H1 (cell line): ENCODE results near the gene EXOSC10. TPM values are rescaled to one million over a fixed set of nuclear protein-coding genes. Genes with fewer than 3 reads are reported as not detected.

ENCODE experiments used
- CTCF ChIA-PET: fragments of 300-600 bp; sonication (Branson Sonifier 250); formaldehyde crosslinking; loops from one replicate; lab custom pipeline; 2021; ENCODE audit not compliant: partially characterized antibody; lab: Charles Lee
- POLR2A ChIA-PET: fragments of 300-600 bp; sonication (Branson Sonifier 250); formaldehyde crosslinking; loops from one replicate; lab custom pipeline; 2021; ENCODE audit warnings: inconsistent platforms; ENCODE audit not compliant: partially characterized antibody; lab: Charles Lee
- DNase-seq, 2 experiments: peaks; one replicate each; pipeline versions ENCODE4 v3.0.0 to v3.0.0-alpha.2; 2010 to 2022; ENCODE audit warnings: low spot score in 2 of 2, low read depth in 1 of 2, mixed read lengths in 1 of 2
- FAIRE-seq: peaks from 2 replicates; lab custom pipeline; 2011; peaks lifted over from hg19 to GRCh38; lab: Jason Lieb, UNC
- H2AFZ ChIP-seq: 2 replicates; pipeline ENCODE4 v1.8.1; 2012; ENCODE audit warnings: low read length, inconsistent platforms
- H2AK5ac ChIP-seq: 2 replicates; pipeline ENCODE4 v1.6.1; 2013; ENCODE audit warnings: low read depth, low read length
- H2BK120ac ChIP-seq: replicated peaks from 2 replicates; pipeline ENCODE3; 2013; ENCODE audit warnings: low read depth, low read length, inconsistent platforms
- H2BK12ac ChIP-seq: 2 replicates; pipeline ENCODE4 v1.6.1; 2013; ENCODE audit warnings: low read depth, low read length
- H2BK15ac ChIP-seq: 2 replicates; pipeline ENCODE4 v1.6.1; 2013; ENCODE audit warnings: low read length
- H2BK20ac ChIP-seq: 2 replicates; pipeline ENCODE4 v1.6.1; 2013; ENCODE audit warnings: low read length
- H2BK5ac ChIP-seq: 2 replicates; pipeline ENCODE4 v1.6.1; 2013; ENCODE audit warnings: low read depth, low read length
- H3K14ac ChIP-seq: 2 replicates; pipeline ENCODE4 v1.6.1; 2013; ENCODE audit warnings: inconsistent platforms; ENCODE audit not compliant: insufficient read length
- H3K18ac ChIP-seq: 2 replicates; pipeline ENCODE4 v1.6.1; 2013; ENCODE audit warnings: low read length; ENCODE audit errors: extremely low read depth
- H3K23ac ChIP-seq: 2 replicates; pipeline ENCODE4 v1.6.1; 2013; ENCODE audit warnings: inconsistent platforms; ENCODE audit not compliant: insufficient read length
- H3K23me2 ChIP-seq: 2 replicates; pipeline ENCODE4 v1.6.1; 2013; ENCODE audit warnings: low read depth, low read length
- H3K27ac ChIP-seq: 2 replicates; pipeline ENCODE4 v1.6.1; 2011; ENCODE audit warnings: low read depth, low read length, inconsistent platforms
- H3K27me3 ChIP-seq, 4 experiments: replicated peaks in 1 of 4; 1 replicate in 1 of 4; 2 replicates in 3 of 4; pipeline versions ENCODE4 v1.6.1 to v1.8.1; 2011 to 2013; ENCODE audit warnings: low read length in 3 of 4, mild to moderate bottlenecking in 3 of 4, inconsistent platforms in 2 of 4, mixed read lengths in 2 of 4, moderate library complexity in 1 of 4; ENCODE audit not compliant: control insufficient read depth in 3 of 4, insufficient read depth in 3 of 4; ENCODE audit errors: extremely low read depth in 1 of 4
- H3K36me3 ChIP-seq, 4 experiments: 2 replicates each; pipeline versions ENCODE4 v1.6.1 to v1.8.1; 2011 to 2013; ENCODE audit warnings: mild to moderate bottlenecking in 4 of 4, low read length in 3 of 4, moderate library complexity in 2 of 4, control low read depth in 1 of 4, inconsistent platforms in 1 of 4; ENCODE audit not compliant: insufficient read depth in 4 of 4, control insufficient read depth in 2 of 4
- H3K4ac ChIP-seq: replicated peaks from 2 replicates; pipeline ENCODE3; 2013; ENCODE audit warnings: low read length, low read depth, mixed read lengths, inconsistent platforms; ENCODE audit not compliant: insufficient read length
- H3K4me1 ChIP-seq, 4 experiments: replicated peaks in 1 of 4; 1 replicate in 1 of 4; 2 replicates in 3 of 4; pipeline versions ENCODE4 v1.6.1 to v1.8.1; 2011 to 2013; ENCODE audit warnings: low read length in 3 of 4, inconsistent platforms in 2 of 4, mixed read lengths in 1 of 4; ENCODE audit not compliant: insufficient read depth in 4 of 4, control insufficient read depth in 3 of 4
- H3K4me2 ChIP-seq, 2 experiments: 2 replicates each; pipeline versions ENCODE4 v1.6.1 to v1.8.1; 2011 to 2013; ENCODE audit warnings: low read depth in 2 of 2, low read length in 2 of 2, control low read depth in 1 of 2, inconsistent platforms in 1 of 2, mild to moderate bottlenecking in 1 of 2; ENCODE audit not compliant: insufficient read depth in 1 of 2
- H3K4me3 ChIP-seq, 4 experiments: fragments of 200-600, 300-600 bp in 1 of 4; sonication (generic), shearing (Covaris generic), sonication (Bioruptor Twin) in 1 of 4; 2 replicates each; pipeline versions ENCODE4 v1.5.1 to v1.8.1; 2011 to 2016; ENCODE audit warnings: low read length in 4 of 4, low read depth in 3 of 4, control low read depth in 2 of 4, inconsistent platforms in 2 of 4, mild to moderate bottlenecking in 2 of 4, mixed read lengths in 1 of 4, moderate library complexity in 1 of 4; ENCODE audit not compliant: insufficient read depth in 2 of 4; ENCODE audit errors: extremely low read depth in 1 of 4
- H3K56ac ChIP-seq: replicated peaks from 2 replicates; pipeline ENCODE3; 2013; ENCODE audit warnings: low read depth, mild to moderate bottlenecking, mixed read lengths, low read length, inconsistent platforms; ENCODE audit not compliant: insufficient read length
- H3K79me1 ChIP-seq: 2 replicates; pipeline ENCODE4 v1.6.1; 2013; ENCODE audit warnings: low read depth, low read length, control low read depth
- H3K79me2 ChIP-seq, 2 experiments: 2 replicates each; pipeline versions ENCODE4 v1.6.1 to v1.8.1; 2012 to 2013; ENCODE audit warnings: low read length in 2 of 2, mild to moderate bottlenecking in 2 of 2, inconsistent platforms in 1 of 2; ENCODE audit not compliant: insufficient read depth in 2 of 2, control insufficient read depth in 1 of 2
- H3K9ac ChIP-seq, 4 experiments: replicated peaks in 1 of 4; 1 replicate in 1 of 4; 2 replicates in 3 of 4; pipeline versions ENCODE4 v1.6.1 to v1.8.1; 2011 to 2013; ENCODE audit warnings: low read depth in 3 of 4, low read length in 3 of 4, control low read depth in 2 of 4, mild to moderate bottlenecking in 2 of 4, moderate library complexity in 2 of 4, inconsistent platforms in 1 of 4; ENCODE audit errors: extremely low read depth in 1 of 4
- H3K9me3 ChIP-seq, 2 experiments: 2 replicates each; pipeline versions ENCODE4 v1.6.1 to v1.8.1; 2012 to 2013; ENCODE audit warnings: mild to moderate bottlenecking in 2 of 2, moderate library complexity in 2 of 2, control low read depth in 1 of 2, inconsistent platforms in 1 of 2, low read depth in 1 of 2, low read length in 1 of 2, mixed read lengths in 1 of 2; ENCODE audit not compliant: insufficient read depth in 2 of 2
- H4K20me1 ChIP-seq, 2 experiments: replicated peaks in 1 of 2; 2 replicates each; pipeline versions ENCODE3 to v1.8.1; 2011 to 2013; ENCODE audit warnings: inconsistent platforms in 2 of 2, low read length in 2 of 2, mild to moderate bottlenecking in 1 of 2; ENCODE audit not compliant: insufficient read depth in 2 of 2, control insufficient read depth in 1 of 2
- H4K5ac ChIP-seq: 2 replicates; pipeline ENCODE4 v1.6.1; 2013; ENCODE audit warnings: low read length, low read depth, mixed read lengths, inconsistent platforms; ENCODE audit not compliant: insufficient read length
- H4K8ac ChIP-seq: 2 replicates; pipeline ENCODE4 v1.8.0; 2013; ENCODE audit warnings: mild to moderate bottlenecking, moderate library complexity, low read length, inconsistent platforms; ENCODE audit not compliant: insufficient read depth; ENCODE audit errors: extremely low read depth
- H4K91ac ChIP-seq: replicated peaks from 2 replicates; pipeline ENCODE3; 2013; ENCODE audit warnings: low read length, mixed read lengths, inconsistent platforms; ENCODE audit not compliant: insufficient read length
- WGBS, 2 experiments: shearing (Covaris generic) in 1 of 2; methylation state at CpG; one replicate each; pipeline versions ENCODE4 v1.1.6 to v1.1.7; 2013 to 2015; ENCODE audit warnings: low lambda C conversion rate in 2 of 2, mixed read lengths in 2 of 2, inconsistent platforms in 1 of 2, low coverage in 1 of 2, missing lambda C conversion rate in 1 of 2; ENCODE audit not compliant: insufficient replicate concordance in 2 of 2, insufficient coverage in 1 of 2, insufficient read length in 1 of 2; ENCODE audit errors: extremely low coverage in 1 of 2, missing lambda C conversion rate in 1 of 2; 5-methylcytosine and 5-hydroxymethylcytosine counted together
- polyA plus RNA-seq, 7 experiments: library from polyadenylated mRNA; depleted of rRNA in 3 of 7; stranded (reverse) in 5 of 7; unstranded in 2 of 7; fragments of >200 nt in 5 of 7; fragments of 200-250 nt in 2 of 7; gene quantifications; 1 replicate in 5 of 7; 2 replicates in 1 of 7; 4 replicates in 1 of 7; pipeline versions ENCODE4 v1.2.1 to v1.2.3, GENCODE V29; 2011 to 2013; ENCODE audit warnings: missing spikeins in 2 of 7, mixed read lengths in 2 of 7
- total RNA-seq: library from RNA; stranded (reverse); fragmentation: NEBNext Ultra II Directional; extraction: Animal tissue kit (Norgen Biotek cat#: 25700); gene quantifications from 2 replicates; pipeline ENCODE4 v1.2.1, GENCODE V29; 2021
- TF ChIP-seq, protein P1 (sequence below): IDR thresholded peaks from 2 replicates; pipeline ENCODE4 v1.6.1; 2011; ENCODE audit warnings: low read depth, mild to moderate bottlenecking, low read length; ENCODE audit not compliant: insufficient read depth
- TF ChIP-seq, protein P2 (sequence below): IDR thresholded peaks from 2 replicates; pipeline ENCODE4 v1.6.1; 2012; ENCODE audit warnings: low read length, inconsistent platforms

Gene EXOSC10
- total and polyA plus RNA-seq, 2 of the 8 experiments (the other 6 are each of a cell fraction or from before 2014, with no cell fraction given): 57.9 to 86.1 TPM

DNA sequence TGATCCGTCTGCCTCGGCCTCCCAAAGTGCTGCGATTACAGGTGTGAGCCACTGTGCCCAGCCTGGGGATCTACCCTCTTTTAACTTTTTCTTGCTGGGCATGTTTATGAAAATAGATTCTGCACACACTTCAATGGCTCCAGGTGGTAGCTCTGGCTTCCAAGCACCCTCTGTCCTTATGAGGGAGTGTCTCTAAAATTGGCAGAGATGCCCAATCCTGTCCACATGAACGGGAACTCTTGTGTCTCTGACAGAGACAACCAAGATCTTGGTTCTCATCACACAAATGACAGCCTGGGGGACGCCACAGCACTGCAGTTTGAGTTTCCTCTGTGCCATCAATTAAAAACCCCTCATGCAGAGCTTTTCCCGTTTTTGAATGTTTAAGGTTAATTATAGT is 46.1 kb upstream of the EXOSC10 start:
- H3K4me2 ChIP-seq: no peak overlapping the region
- H3K4ac ChIP-seq: no peak overlapping the region
- H3K4me1 ChIP-seq: no peaks in the 10 kb centered on the region
- H3K9ac ChIP-seq: no peak overlapping the region
- DNase-seq (no peak), FAIRE-seq (no peak)
- ChIA-PET CTCF (interaction anchor here (0.7 to 2.0 kb wide), 5 partner anchors 9 to 108 kb away, joined by 3 to 10 read pairs (median 3); no protein-coding TSS in a partner anchor), POLR2A (no interaction called here)
- no peaks in the 10 kb centered on the region; the same call in 1 of the 2 replicates for H3K23me2 ChIP-seq
- H2AK5ac ChIP-seq: no peak overlapping the region
- H3K23ac ChIP-seq: no peak overlapping the region
- no peak overlapping the region for H3K4me3 ChIP-seq
- H3K27ac ChIP-seq: no peak overlapping the region
- no peaks in the 10 kb centered on the region for H3K79me2 ChIP-seq
- H4K91ac ChIP-seq: no peak overlapping the region
- H2AFZ ChIP-seq: no peak overlapping the region
- 93% methylated on average over 6 of the region's 6 CpGs; no CpG with 5 or more reads in 1 of the 2 experiments for WGBS, 2 experiments
- TF ChIP-seq, protein P1, sequence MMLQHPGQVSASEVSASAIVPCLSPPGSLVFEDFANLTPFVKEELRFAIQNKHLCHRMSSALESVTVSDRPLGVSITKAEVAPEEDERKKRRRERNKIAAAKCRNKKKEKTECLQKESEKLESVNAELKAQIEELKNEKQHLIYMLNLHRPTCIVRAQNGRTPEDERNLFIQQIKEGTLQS: no peak
- TF ChIP-seq, protein P2, sequence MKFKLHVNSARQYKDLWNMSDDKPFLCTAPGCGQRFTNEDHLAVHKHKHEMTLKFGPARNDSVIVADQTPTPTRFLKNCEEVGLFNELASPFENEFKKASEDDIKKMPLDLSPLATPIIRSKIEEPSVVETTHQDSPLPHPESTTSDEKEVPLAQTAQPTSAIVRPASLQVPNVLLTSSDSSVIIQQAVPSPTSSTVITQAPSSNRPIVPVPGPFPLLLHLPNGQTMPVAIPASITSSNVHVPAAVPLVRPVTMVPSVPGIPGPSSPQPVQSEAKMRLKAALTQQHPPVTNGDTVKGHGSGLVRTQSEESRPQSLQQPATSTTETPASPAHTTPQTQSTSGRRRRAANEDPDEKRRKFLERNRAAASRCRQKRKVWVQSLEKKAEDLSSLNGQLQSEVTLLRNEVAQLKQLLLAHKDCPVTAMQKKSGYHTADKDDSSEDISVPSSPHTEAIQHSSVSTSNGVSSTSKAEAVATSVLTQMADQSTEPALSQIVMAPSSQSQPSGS: no peak
- H3K56ac ChIP-seq: no peak overlapping the region
- H2BK15ac ChIP-seq: no peak overlapping the region
- no peak overlapping the region for H2BK120ac ChIP-seq
- no peaks in the 10 kb centered on the region for H3K27me3 ChIP-seq
- no peak overlapping the region for H3K14ac ChIP-seq
- H4K20me1 ChIP-seq: no peaks in the 10 kb centered on the region
- no peak overlapping the region for H4K5ac ChIP-seq
- H3K18ac ChIP-seq: no peak overlapping the region
- no peak overlapping the region for H4K8ac ChIP-seq
- H3K79me1 ChIP-seq: no peaks in the 10 kb centered on the region
- no peaks in the 10 kb centered on the region for H3K9me3 ChIP-seq
- H3K36me3 ChIP-seq: peaks cover 15 to 59% (median 43%) of the 10 kb centered on the region in 4 experiments; a peak in 7 of 8 replicates
- H2BK12ac ChIP-seq: no peak overlapping the region
- no peak overlapping the region for H2BK20ac ChIP-seq
- H2BK5ac ChIP-seq: no peak overlapping the region
